Spleen (tissue), 11 donors: ENCODE results near the gene MMP15. TPM values are rescaled to one million over a fixed set of nuclear protein-coding genes. Genes with fewer than 3 reads are reported as not detected.

Source experiments
- DNase-seq: peaks from one replicate; pipeline ENCODE4 v3.0.0-alpha.2; 2020
- H3K27ac ChIP-seq, 8 donors: fragments of 200-600 bp; sonication (generic) in 7 of 8; 1 replicate in 4 of 8; 2 replicates in 4 of 8; pipeline versions ENCODE4 v1.5.0 to v1.8.0; 2016 to 2021; ENCODE audit warnings: inconsistent platforms in 4 of 8, mild to moderate bottlenecking in 4 of 8, moderate library complexity in 1 of 8
- H3K27me3 ChIP-seq, 7 donors: fragments of 200-600 bp; sonication (generic) in 6 of 7; replicated peaks in 1 of 7; 1 replicate in 4 of 7; 2 replicates in 3 of 7; pipeline versions ENCODE4 v1.5.0 to v1.8.0; 2016 to 2021; ENCODE audit warnings: inconsistent platforms in 3 of 7, mild to moderate bottlenecking in 1 of 7
- H3K36me3 ChIP-seq, 6 donors: fragments of 200-600 bp; sonication (generic) in 5 of 6; 1 replicate in 4 of 6; 2 replicates in 2 of 6; pipeline versions ENCODE4 v1.5.0 to v1.8.0; 2016 to 2021; ENCODE audit warnings: inconsistent platforms in 2 of 6
- H3K4me1 ChIP-seq, 6 donors: fragments of 200-600 bp; sonication (generic) in 5 of 6; 1 replicate in 3 of 6; 2 replicates in 3 of 6; pipeline versions ENCODE4 v1.5.0 to v1.8.0; 2016 to 2021; ENCODE audit warnings: inconsistent platforms in 3 of 6
- H3K4me3 ChIP-seq, 8 donors: fragments of 200-600 bp; sonication (generic) in 7 of 8; 1 replicate in 4 of 8; 2 replicates in 4 of 8; pipeline versions ENCODE4 v1.5.0 to v1.8.0; 2016 to 2021; ENCODE audit warnings: inconsistent platforms in 4 of 8, mild to moderate bottlenecking in 4 of 8, moderate library complexity in 2 of 8
- H3K9me3 ChIP-seq, 8 donors: fragments of 200-600 bp; sonication (generic) in 7 of 8; 1 replicate in 4 of 8; 2 replicates in 4 of 8; pipeline versions ENCODE4 v1.5.0 to v1.8.0; 2016 to 2021; ENCODE audit warnings: inconsistent platforms in 4 of 8
- POLR2A ChIP-seq, 3 donors: fragments of 450-650 bp; IDR thresholded peaks; one replicate each; pipeline ENCODE4 v1.5.1; 2017; ENCODE audit warnings: antibody characterized with exemption in 3 of 3, mild to moderate bottlenecking in 1 of 3
- POLR2AphosphoS5 ChIP-seq, 3 donors: sonication (generic); formaldehyde crosslinking; IDR thresholded peaks; one replicate each; pipeline ENCODE4 v1.5.1; 2017; ENCODE audit warnings: antibody characterized with exemption in 3 of 3
- WGBS, 5 donors: extraction: QIAGEN DNeasy Blood & Tissue Kit in 3 of 5; methylation state at CpG; one replicate each; pipeline versions ENCODE4 v1.1.5 to v1.1.7; 2013 to 2018; 5-methylcytosine and 5-hydroxymethylcytosine counted together
- intact Hi-C: fragments of 100-400 bp; cut with DNase I; formaldehyde crosslinking; loops from one replicate; pipeline ENCODE4 v1.15.0; 2023; ENCODE audit warnings: low total_unique reads
- polyA plus RNA-seq, 3 donors: library from polyadenylated mRNA; stranded (reverse); fragments of 200-250 nt; gene quantifications; one replicate each; pipeline ENCODE4 v1.2.1, GENCODE V29; 2013
- total RNA-seq, 7 donors: library from RNA; depleted of rRNA in 3 of 7; stranded (reverse); fragments of >200 nt in 3 of 7; fragmentation: NEBNext Ultra II Directional in 4 of 7; extraction: Animal tissue kit (Norgen Biotek cat#: 25700) in 4 of 7; gene quantifications; one replicate each; pipeline versions ENCODE4 v1.1.0 to v1.2.1, GENCODE V29; 2016 to 2021
- TF ChIP-seq, protein P1 (sequence below), 11 experiments: fragments of 200-600 bp in 7 of 11; fragments of 450-650 bp in 4 of 11; sonication (generic) in 4 of 11; IDR thresholded peaks in 8 of 11; conservative IDR thresholded peaks in 3 of 11; 1 replicate in 7 of 11; 2 replicates in 4 of 11; pipeline versions ENCODE4 v1.4.0 to v1.8.0; 2016 to 2021; ENCODE audit warnings: antibody characterized with exemption in 11 of 11, inconsistent platforms in 4 of 11, mild to moderate bottlenecking in 1 of 11
- donor health status: healthy with polysubstance abuse.
- donor health status: DM: no; HTN: no; CAD: no; lungs with moderate emphysema.
- donor health status: DM: no; HTN: no; CAD: no.
- donor health status: Bipolar disorder and iron deficiency.
- donor health status: healthy.
- donor health status: DM: no; HTN: no; CAD: no.
- donor health status: DM: yes; HTN: yes; CAD: no.

Gene MMP15
- total and polyA plus RNA-seq, 10 donors: 2.3 to 24.2 (median 14.0) TPM

DNA sequence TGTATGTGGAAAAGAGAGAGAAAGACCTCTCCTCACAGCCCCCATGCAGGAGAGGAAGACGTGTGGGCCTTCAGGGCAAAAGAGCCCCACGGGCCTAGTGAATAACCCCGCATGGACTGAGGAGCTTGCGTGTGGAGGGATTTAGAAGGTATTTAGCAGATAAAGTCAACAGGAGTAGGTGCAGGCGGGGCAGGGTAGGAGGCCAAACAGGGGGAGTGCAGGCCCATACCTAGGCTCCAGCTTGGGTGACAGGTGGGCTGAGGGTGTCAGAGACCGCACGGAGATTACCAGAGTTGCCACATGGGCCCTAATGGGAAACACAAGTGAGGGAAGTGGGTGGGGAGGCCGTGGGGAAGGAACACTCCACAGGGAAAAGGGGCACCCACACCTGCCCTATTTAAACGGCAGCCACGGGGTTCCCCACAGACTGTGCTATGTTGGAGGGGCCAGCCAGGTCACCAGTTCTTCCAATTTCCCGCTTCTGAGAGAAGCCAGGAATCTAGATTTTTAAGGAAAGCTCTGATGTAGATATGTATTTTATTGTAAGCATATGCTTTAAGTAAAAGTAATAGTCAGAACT is 46.5 kb upstream of the MMP15 start:
- TF ChIP-seq, protein P1, sequence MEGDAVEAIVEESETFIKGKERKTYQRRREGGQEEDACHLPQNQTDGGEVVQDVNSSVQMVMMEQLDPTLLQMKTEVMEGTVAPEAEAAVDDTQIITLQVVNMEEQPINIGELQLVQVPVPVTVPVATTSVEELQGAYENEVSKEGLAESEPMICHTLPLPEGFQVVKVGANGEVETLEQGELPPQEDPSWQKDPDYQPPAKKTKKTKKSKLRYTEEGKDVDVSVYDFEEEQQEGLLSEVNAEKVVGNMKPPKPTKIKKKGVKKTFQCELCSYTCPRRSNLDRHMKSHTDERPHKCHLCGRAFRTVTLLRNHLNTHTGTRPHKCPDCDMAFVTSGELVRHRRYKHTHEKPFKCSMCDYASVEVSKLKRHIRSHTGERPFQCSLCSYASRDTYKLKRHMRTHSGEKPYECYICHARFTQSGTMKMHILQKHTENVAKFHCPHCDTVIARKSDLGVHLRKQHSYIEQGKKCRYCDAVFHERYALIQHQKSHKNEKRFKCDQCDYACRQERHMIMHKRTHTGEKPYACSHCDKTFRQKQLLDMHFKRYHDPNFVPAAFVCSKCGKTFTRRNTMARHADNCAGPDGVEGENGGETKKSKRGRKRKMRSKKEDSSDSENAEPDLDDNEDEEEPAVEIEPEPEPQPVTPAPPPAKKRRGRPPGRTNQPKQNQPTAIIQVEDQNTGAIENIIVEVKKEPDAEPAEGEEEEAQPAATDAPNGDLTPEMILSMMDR (IDR thresholded peaks at IDR 0.05 in 8 of 11, conservative IDR thresholded peaks at IDR 0.05 in 3 of 11): no peak
- no peak for TF ChIP-seq POLR2AphosphoS5 (IDR thresholded peaks at IDR 0.05)
- TF ChIP-seq POLR2A (IDR thresholded peaks at IDR 0.05): no peak
- 80 to 91% (median 86%) methylated on average over 11 of the region's 11 CpGs for WGBS, 5 donors
- DNase-seq: peak; percentile 50
- Histone ChIP-seq H3K9me3 (no peaks in the 10 kb centered on the region), H3K27ac (no peak overlapping the region), H3K36me3 (no peaks in the 10 kb centered on the region), H3K4me1 (peaks cover under 1 to 4% (median 2%) of the 10 kb centered on the region in 6 donors), H3K4me3 (no peak overlapping the region), H3K27me3 (peaks cover 0 to 5% (median 0%) of the 10 kb centered on the region in 7 donors)
- intact Hi-C loops: no loop called here

DNA sequence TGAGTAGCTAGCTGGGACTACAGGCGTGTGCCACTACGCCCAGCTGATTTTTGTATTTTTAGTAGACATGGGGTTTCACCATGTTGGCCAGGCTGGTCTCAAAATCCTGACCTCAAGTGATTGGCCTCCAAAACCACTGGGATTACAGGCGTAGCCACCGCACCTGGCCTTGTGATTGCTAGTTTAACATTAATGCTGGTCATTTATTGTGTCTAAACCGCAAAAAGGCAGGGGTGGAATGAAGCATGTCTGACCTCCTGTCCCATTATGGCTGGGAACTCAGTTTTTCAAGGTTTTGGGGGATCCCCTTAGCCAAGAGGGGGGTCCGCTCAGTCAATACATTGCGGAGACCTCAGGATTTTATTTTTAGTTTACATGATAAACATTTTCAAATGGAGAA is 43.9 kb upstream of the MMP15 start:
- Histone ChIP-seq H3K4me3 (no peak overlapping the region), H3K27me3 (peaks cover 0 to 24% (median 0%) of the 10 kb centered on the region in 7 donors), H3K36me3 (no peaks in the 10 kb centered on the region), H3K27ac (no peak overlapping the region), H3K9me3 (no peaks in the 10 kb centered on the region), H3K4me1 (peaks cover 5 to 24% (median 18%) of the 10 kb centered on the region in 6 donors)
- DNase-seq: peak; percentile 29
- WGBS, 5 donors: 87 to 93% (median 91%) methylated on average over 7 of the region's 7 CpGs
- intact Hi-C loops: no loop called here
- TF ChIP-seq, protein P1 (IDR thresholded peaks at IDR 0.05 in 8 of 11, conservative IDR thresholded peaks at IDR 0.05 in 3 of 11): no peak
- TF ChIP-seq POLR2A (IDR thresholded peaks at IDR 0.05) (no peak), POLR2AphosphoS5 (IDR thresholded peaks at IDR 0.05) (no peak)

DNA sequence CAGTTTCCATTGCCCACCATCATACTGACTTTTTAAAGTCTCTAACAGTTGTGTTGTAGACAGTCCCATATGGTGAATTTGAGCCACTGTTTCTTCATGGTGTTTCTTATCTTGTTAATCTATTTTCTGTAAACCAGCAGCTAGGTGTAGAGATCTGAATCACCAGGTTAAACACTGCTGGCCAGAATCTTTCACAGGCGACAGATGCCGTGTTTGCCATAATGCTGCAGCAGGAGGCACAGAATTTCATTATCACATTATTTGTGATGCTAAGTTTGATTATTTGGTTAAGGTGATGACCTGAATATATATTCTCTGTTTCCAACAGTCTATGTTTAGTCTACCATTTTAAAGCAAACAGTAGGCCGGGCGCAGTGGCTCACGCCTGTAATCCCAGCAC is 43.2 kb upstream of the MMP15 start:
- DNase-seq: peak; percentile 17

More for the DNA sequence above, 43.2 kb upstream of the MMP15 start:
- H3K9me3 ChIP-seq: no peaks in the 10 kb centered on the region
- no peaks in the 10 kb centered on the region for H3K36me3 ChIP-seq
- intact Hi-C loops: no loop called here
- no peak overlapping the region for H3K4me3 ChIP-seq
- H3K27me3 ChIP-seq: peaks cover 0 to 24% (median 0%) of the 10 kb centered on the region in 7 donors
- H3K27ac ChIP-seq: no peak overlapping the region
- TF ChIP-seq POLR2AphosphoS5 (IDR thresholded peaks at IDR 0.05): no peak
- TF ChIP-seq, protein P1 (IDR thresholded peaks at IDR 0.05 in 8 of 11, conservative IDR thresholded peaks at IDR 0.05 in 3 of 11): no peak
- no peak for TF ChIP-seq POLR2A (IDR thresholded peaks at IDR 0.05)
- WGBS, 5 donors: 83 to 93% (median 88%) methylated on average over 5 of the region's 5 CpGs
- peaks cover 5 to 24% (median 18%) of the 10 kb centered on the region in 6 donors for H3K4me1 ChIP-seq
